ENCODE data around the gene AMDHD2. TPM values are rescaled to one million over a fixed set of nuclear protein-coding genes. Genes with fewer than 3 reads are reported as not detected.
"Not testable (repeated sequence)": the region's sequence is repeated elsewhere in the genome, so short reads cannot be mapped to it uniquely, and the experiment has no call there.

The AMDHD2 gene
- total RNA-seq, 1 experiment from 2014 or later: 15.8 TPM

- DNase-seq (ENCODE audit: low spot score): no peak
Measured at GRCh38 chr16:2532494-2533141, 12.4 kb downstream of the AMDHD2 start.

- not testable (repeated sequence) for DNase-seq (ENCODE audit: low spot score)
Measured at GRCh38 chr16:2533142-2533755, 13.1 kb downstream of the AMDHD2 start.

DNA sequence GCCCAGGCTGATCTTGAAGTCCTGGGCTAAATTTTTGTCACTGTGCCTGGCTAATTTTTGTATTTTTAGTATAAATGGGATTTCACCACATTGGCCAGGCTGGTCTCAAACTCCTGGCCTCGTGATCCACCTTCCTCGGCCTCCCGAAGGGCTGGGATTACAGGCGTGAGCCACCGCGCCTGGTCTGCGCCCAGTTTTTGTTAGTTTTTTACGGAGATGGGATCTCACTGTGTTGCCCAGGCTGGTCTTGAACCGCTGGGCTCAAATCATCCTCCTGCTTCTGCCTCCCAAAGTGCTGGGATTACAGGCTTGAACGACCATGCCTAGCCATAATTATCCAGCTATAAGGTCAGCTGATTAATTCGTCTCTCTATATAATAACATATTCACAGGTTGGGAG, 13.7 kb downstream of the AMDHD2 start:
- no peak for DNase-seq (ENCODE audit: low spot score)

DNA sequence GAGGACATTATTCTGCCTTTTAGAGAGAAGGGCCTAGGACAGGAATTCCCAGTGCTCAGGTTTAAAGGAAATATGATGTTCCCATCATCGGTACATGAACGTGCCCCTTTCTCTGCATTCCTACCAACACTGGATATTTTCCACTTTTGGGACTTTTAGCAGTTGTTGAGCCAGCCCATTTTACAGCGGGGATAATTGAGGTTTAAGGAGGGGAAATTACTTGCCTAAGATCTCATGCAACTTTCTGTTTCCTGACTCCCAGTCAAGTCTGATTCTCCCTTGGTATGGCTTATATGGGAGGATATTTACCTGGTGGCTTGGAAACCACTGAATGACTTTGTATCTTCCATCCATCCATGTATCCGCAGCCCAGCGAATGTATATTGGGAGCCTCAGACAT, 14.2 kb downstream of the AMDHD2 start:
- DNase-seq (ENCODE audit: low spot score): not testable (repeated sequence)

- DNase-seq (ENCODE audit: low spot score): no peak
Measured at GRCh38 chr16:2535625-2536013, 15.4 kb downstream of the AMDHD2 start.

DNA sequence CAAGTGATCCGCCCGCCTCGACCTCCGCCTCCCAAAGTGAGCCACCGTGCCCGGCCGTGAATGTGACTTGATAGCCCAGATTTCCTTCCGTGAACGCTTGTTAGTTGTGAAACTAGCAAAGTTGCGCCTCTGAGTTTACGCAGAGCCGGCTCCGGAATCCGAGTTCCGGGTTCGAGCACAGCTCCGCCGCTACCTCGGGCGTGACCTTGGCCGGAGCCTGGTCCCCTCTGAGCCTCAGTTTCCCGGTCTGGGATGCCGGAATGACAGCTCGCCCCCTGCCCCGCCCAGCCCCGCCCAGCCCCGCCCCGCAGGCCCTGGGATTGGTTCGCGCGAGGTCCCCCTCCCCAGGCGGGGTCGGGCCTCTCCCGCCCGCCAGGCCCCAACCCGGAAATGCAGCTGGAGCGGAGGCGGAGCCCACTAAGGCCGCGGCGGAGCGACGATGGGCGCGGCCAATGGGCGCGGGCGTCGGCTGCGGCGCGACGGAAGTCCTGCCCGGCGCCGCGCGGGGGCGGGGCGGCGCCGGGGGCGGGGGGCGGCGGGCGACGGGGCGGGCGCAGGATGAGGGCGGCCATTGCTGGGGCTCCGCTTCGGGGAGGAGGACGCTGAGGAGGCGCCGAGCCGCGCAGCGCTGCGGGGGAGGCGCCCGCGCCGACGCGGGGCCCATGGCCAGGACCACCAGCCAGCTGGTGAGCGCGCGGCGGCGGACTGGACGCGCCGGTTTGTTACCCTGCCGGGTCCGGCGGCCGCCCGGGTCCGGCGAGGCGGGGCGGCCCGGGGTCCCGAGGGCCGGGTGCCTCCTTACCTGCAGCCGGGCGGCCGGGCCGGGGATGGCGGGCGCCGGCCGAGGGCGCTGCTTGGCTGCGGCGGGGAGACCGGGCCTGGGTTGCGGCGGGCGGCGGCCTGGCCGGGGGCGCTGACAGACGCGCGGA, 17.5 kb downstream of the AMDHD2 start, which contains the start of gene PDPK1:
TSS of gene PDPK1 (plus strand) at position 571 of the 929 bp plus-strand sequence. CDS start at position 663, 92 bp downstream.
- DNase-seq (ENCODE audit: low spot score): peak; percentile 89

DNA sequence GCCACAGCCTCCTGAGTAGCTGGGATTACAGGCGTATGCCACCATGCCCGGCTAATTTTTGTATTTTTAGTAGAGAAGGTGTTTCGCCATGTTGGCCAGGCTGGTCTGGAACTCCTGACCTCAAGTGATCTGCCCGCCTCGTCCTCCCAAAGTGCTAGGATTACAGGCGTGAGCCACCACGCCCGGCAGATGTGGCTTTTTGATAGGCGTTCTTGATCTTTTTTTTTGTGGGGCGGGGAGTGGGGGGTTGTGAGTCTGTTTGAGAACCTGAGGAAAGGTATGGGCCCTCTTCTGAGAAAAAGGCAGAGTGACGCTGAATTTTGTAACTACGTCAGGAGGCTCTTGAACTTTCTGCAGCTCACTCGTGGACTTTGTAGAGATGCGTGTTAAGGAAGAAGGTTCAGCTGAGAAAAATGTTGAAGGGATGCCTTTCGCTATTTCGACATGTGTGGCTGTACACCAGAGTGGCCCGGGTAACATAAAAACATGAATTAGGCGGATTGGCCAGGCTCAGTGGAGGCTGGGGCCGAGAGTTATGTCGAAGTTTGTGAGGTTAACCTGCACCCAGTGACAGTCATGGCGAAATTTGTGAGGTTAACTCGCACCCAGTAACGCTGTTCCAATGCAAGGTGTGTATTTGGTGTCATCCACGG, 19.1 kb downstream of the AMDHD2 start:
- not testable (repeated sequence) for DNase-seq (ENCODE audit: low spot score)

- DNase-seq (ENCODE audit: low spot score): not testable (repeated sequence)
Measured at GRCh38 chr16:2539845-2540458, 19.8 kb downstream of the AMDHD2 start.

DNA sequence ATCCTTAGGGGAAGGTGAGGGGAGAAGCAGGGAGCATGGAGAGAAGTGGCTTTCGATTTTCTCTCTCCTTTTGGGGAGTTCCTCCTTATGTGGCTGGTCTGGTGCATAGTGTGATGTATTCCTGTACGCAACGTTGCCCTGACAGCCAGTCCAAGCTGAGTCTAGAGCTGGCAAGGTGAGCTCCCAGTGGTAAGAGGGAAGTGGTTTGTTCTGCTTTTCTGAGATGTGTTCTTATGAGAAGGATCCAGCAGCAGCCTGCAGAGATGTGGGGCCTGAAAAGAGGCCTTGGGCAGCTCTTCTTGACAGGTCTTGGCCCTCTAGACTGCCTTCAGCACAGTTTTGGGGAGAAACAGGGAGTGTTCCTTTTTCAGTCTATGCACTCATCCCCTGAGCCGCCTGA, 20.7 kb downstream of the AMDHD2 start:
- DNase-seq (ENCODE audit: low spot score): not testable (repeated sequence)

GRCh38 chr16:2541409-2541808, 21.2 kb downstream of the AMDHD2 start:
- DNase-seq (ENCODE audit: low spot score): not testable (repeated sequence)

DNA sequence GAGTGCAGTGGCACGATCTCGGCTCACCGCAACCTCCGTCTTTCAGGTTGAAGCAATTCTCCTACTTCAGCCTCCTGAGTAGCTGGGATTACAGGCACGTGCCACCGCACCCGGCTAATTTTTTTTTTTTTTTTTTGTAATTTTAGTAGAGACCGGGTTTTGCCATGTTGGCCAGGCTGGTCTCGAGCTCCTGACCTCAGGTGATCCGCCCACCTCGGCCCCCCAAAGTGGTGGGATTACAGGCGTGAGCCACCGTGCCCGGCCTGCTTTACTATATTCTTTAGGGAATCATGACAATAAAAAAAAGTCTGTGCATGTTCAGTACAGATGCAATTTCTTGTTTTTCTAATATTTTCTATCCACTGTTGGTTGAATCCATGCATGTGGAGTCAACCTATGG, 23.6 kb downstream of the AMDHD2 start:
- not testable (repeated sequence) for DNase-seq (ENCODE audit: low spot score)

GRCh38 chr16:2550283-2550878, 30.2 kb downstream of the AMDHD2 start:
- not testable (repeated sequence) for DNase-seq (ENCODE audit: low spot score)

DNA sequence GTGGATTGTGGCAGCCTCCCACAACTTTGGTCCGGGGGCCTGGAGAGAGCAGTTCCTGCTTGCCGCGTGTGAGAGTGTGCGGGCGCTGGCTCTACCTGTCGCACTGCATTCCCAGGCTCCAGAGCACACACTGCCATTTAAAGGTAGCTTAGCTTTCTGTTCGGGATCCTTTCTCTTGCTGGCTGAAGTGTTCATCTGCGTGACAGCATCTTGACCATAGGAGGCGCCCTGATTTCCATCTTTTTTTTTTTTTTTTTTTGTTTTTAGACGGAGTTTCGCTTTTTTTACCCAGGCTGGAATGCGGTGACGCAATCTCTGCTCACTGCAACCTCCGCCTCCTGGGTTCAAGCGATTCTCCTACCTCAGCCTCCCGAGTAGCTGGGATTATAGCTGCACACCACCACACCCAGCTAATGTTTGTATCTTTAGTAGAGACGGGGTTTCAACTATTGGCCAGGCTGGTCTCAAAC, 31.3 kb downstream of the AMDHD2 start:
- DNase-seq (ENCODE audit: low spot score): not testable (repeated sequence)

- not testable (repeated sequence) for DNase-seq (ENCODE audit: low spot score)
Measured at GRCh38 chr16:2554709-2555425, 34.7 kb downstream of the AMDHD2 start.

DNA sequence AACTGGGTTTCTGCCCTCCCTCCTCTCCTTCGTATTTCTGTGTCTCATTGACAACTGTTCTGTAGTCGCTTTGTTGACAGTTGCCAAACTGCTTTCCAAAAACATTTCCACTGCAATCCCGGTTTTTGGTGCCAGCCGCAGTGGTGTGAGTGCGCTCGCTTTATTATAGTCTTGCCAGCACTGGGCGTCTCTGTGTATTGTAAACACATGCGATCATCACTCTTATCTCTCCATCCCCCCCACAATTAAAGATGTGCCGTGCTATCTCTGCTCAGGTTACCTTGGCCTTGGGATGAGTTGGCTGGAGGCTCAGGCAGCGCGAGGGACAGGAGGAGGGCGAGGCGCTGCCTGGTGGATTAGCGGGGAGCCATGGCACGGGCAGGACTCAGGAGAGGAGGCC, 37.0 kb downstream of the AMDHD2 start:
- not testable (repeated sequence) for DNase-seq (ENCODE audit: low spot score)

DNA sequence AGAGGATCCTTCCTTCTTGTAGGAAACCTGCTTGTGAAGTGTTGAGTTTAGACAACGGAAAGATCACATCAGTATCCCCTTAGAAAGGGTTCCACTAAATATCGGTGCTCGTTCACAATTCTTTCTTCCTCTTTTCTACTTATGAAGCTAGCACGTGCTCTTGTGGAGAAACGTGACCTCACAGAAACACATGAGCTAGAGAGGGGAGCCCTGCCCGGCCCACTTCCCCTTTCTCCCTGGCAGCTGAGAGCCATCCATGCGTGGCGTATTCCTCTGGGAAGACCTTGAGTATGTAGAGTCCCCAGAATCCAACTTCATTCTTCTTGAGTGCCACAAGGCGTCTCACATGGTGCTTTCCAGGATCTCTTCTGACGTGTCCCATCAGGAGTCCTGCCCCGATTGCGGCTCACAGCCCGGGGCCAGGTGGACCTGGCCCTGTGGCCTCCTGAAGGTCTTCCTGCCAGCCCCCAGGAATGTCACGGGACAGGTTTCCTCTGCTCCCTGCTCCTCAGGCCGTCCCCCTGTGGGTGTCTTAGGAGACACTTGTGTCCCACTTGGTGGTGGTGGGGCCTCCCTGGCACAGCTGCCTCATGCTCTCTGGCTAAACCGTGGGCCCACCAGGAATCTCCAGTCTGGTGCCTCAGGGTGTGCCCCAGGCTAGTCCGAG, 40.1 kb downstream of the AMDHD2 start:
- not testable (repeated sequence) for DNase-seq (ENCODE audit: low spot score)

GRCh38 chr16:2560798-2561133, 40.6 kb downstream of the AMDHD2 start:
- DNase-seq (ENCODE audit: low spot score): not testable (repeated sequence)

DNA sequence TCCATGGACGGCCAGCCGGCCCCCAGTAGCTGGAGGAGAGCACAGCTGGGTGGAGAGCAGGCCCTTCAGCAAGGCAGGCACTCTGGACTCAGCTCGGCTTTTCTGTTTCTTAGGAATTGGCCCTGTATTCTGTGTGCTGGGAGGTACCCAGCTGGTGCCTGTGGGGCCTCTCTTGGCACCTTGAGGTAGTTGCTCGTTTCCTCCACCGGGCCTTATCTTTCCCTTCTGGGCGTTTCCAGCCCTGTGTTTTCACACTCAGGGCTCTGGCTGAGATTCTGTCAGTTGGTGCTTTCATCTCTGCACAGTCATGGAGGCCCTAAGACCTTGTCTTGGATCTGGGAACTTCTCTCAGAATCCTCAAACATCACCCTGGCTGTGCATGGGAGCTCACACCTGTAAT, 47.3 kb downstream of the AMDHD2 start:
- not testable (repeated sequence) for DNase-seq (ENCODE audit: low spot score)

DNA sequence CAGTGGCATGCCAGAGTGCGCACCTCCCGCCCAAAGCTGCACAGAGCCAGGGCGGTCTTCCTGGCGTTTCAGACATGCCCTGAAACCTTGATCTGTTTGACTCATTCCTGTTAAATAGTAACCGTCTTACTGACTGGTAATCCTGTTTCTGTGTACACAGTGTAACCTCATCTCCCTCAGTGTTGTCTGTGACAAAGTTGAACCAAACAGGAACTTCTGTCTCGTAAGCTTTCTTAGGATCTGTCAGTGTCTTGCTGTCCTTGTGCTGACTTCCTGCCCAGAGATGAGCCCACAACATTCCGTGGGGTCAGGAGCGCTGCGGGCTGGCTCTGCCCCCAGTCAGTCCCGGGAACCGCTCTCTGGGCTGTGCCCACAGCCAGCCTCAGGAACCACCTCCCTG, 48.4 kb downstream of the AMDHD2 start:
- not testable (repeated sequence) for DNase-seq (ENCODE audit: low spot score)

DNA sequence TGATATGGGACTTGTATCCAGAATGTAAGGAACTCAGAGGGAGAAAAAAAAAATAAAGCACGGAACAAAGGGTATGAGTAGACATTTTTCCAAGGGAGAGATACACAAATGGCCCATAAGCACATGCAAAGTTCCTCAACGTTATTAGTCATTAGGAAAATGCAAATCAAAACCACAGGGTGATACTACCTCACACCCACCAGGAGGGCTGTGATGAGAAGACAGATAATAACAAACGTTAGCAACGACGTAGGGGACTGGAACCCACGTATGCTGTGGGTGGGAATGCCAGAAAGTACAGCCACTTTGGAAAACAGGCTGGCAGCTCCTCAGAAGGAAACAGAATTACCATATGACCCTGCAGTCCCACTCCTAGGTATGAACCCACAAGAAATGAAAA, 52.5 kb downstream of the AMDHD2 start:
- not testable (repeated sequence) for DNase-seq (ENCODE audit: low spot score)

All from H4 (cell line).